Fibroblast of lung (primary cell): ENCODE results near the gene COMMD7. TPM values are rescaled to one million over a fixed set of nuclear protein-coding genes. Genes with fewer than 3 reads are reported as not detected.
"Not testable (repeated sequence)": the region's sequence is repeated elsewhere in the genome, so short reads cannot be mapped to it uniquely, and the experiment has no call there.

ENCODE experiments used
- DNase-seq, 2 donors: peaks; one replicate each; pipeline versions ENCODE4 v3.0.0 to v3.0.0-alpha.2; 2010; ENCODE audit warnings: low read depth in 2 of 2
- H2AFZ ChIP-seq: 2 replicates; pipeline ENCODE4 v1.5.1; 2012; ENCODE audit warnings: low read length, control low read depth, inconsistent platforms
- H3K27ac ChIP-seq: 2 replicates; pipeline ENCODE4 v1.5.1; 2011; ENCODE audit warnings: low read length, control low read depth; ENCODE audit not compliant: insufficient read depth
- H3K27me3 ChIP-seq: 2 replicates; pipeline ENCODE4 v1.5.1; 2011; ENCODE audit warnings: mild to moderate bottlenecking, low read length; ENCODE audit not compliant: control insufficient read depth, insufficient read depth
- H3K36me3 ChIP-seq: 2 replicates; pipeline ENCODE4 v1.5.1; 2011; ENCODE audit warnings: low read length; ENCODE audit not compliant: control insufficient read depth, insufficient read depth
- H3K4me1 ChIP-seq: 2 replicates; pipeline ENCODE4 v1.5.1; 2011; ENCODE audit warnings: low read length; ENCODE audit not compliant: control insufficient read depth, insufficient read depth; ENCODE audit errors: extremely low read depth
- H3K4me2 ChIP-seq: 2 replicates; pipeline ENCODE4 v1.5.1; 2011; ENCODE audit warnings: low read length, control low read depth; ENCODE audit not compliant: insufficient read depth; ENCODE audit errors: extremely low read depth
- H3K4me3 ChIP-seq, 4 experiments: fragments of 200-600 bp in 1 of 4; sonication (generic) in 1 of 4; replicated peaks in 1 of 4; 2 replicates each; pipeline ENCODE4 v1.5.1; 2011 to 2016; ENCODE audit warnings: low read length in 4 of 4, low read depth in 3 of 4, mild to moderate bottlenecking in 3 of 4, control low read depth in 2 of 4, inconsistent platforms in 1 of 4, mixed read lengths in 1 of 4; ENCODE audit not compliant: insufficient read depth in 1 of 4; ENCODE audit errors: control extremely low read depth in 1 of 4
- H3K79me2 ChIP-seq: 2 replicates; pipeline ENCODE4 v1.5.1; 2012; ENCODE audit warnings: mild to moderate bottlenecking, low read length, inconsistent platforms; ENCODE audit not compliant: control insufficient read depth, insufficient read depth
- H3K9ac ChIP-seq: 2 replicates; pipeline ENCODE4 v1.5.1; 2011; ENCODE audit warnings: mild to moderate bottlenecking, low read length, control low read depth; ENCODE audit not compliant: insufficient read depth
- H3K9me3 ChIP-seq: 2 replicates; pipeline ENCODE4 v1.5.1; 2012; ENCODE audit warnings: low read depth, low read length; ENCODE audit not compliant: control insufficient read depth, insufficient read depth
- H4K20me1 ChIP-seq: 2 replicates; pipeline ENCODE4 v1.5.1; 2011; ENCODE audit warnings: low read length; ENCODE audit not compliant: control insufficient read depth, insufficient read depth; ENCODE audit errors: extremely low read depth
- CTCF ChIP-seq, 2 donors: IDR thresholded peaks in 1 of 2; conservative IDR thresholded peaks in 1 of 2; 1 replicate in 1 of 2; 2 replicates in 1 of 2; pipeline ENCODE4 v1.5.1; 2011 to 2012; ENCODE audit warnings: low read length in 2 of 2, control low read depth in 1 of 2, inconsistent platforms in 1 of 2, low read depth in 1 of 2, mild to moderate bottlenecking in 1 of 2
- EZH2 ChIP-seq: IDR thresholded peaks from 2 replicates; pipeline ENCODE4 v1.5.1; 2012; ENCODE audit warnings: low read length, control low read depth, mild to moderate bottlenecking; ENCODE audit errors: missing control alignments
- polyA plus RNA-seq, 2 donors: library from polyadenylated mRNA; depleted of rRNA in 1 of 2; stranded (reverse) in 1 of 2; unstranded in 1 of 2; fragments of >200 nt; gene quantifications; 2 replicates each; pipeline ENCODE4 v1.2.1, GENCODE V29; 2011 to 2012; ENCODE audit warnings: missing spikeins in 1 of 2
- total RNA-seq: library from RNA; depleted of rRNA; stranded (reverse); fragments of >200 nt; gene quantifications from 2 replicates; pipeline ENCODE4 v1.2.1, GENCODE V29; 2014

The COMMD7 gene
- total and polyA plus RNA-seq, 2 donors (not counting 1 experiment from before 2014, with no cell fraction given) = 39.6 to 68.5 TPM

GRCh38 chr20:32772046-32772445 lies 28.8 kb upstream of the COMMD7 start:
- Histone ChIP-seq H3K9me3 (no peaks in the 10 kb centered on the region), H3K9ac (no peak overlapping the region), H3K79me2 (no peaks in the 10 kb centered on the region), H4K20me1 (no peaks in the 10 kb centered on the region), H3K36me3 (no peaks in the 10 kb centered on the region), H3K27me3 (no peaks in the 10 kb centered on the region), H3K27ac (no peak overlapping the region), H3K4me3 (no peak overlapping the region), H3K4me1 (no peaks in the 10 kb centered on the region), H2AFZ (no peak overlapping the region), H3K4me2 (no peak overlapping the region)
- no peak for DNase-seq
- no peak for TF ChIP-seq EZH2
- TF ChIP-seq CTCF (conservative IDR thresholded peaks at IDR 0.05 in 1 of 2, IDR thresholded peaks at IDR 0.05 in 1 of 2; ENCODE audit: low read depth in 1 of 2, low read length in 2 of 2) = no peak

GRCh38 chr20:32767418-32768198 lies 24.3 kb upstream of the COMMD7 start:
- Histone ChIP-seq H3K9me3 (no peaks in the 10 kb centered on the region), H3K27ac (no peak overlapping the region), H4K20me1 (no peaks in the 10 kb centered on the region), H3K4me3 (no peak overlapping the region), H3K36me3 (no peaks in the 10 kb centered on the region), H3K27me3 (no peaks in the 10 kb centered on the region), H3K79me2 (peaks cover 3% of the 10 kb centered on the region), H3K4me2 (no peak overlapping the region), H3K9ac (no peak overlapping the region), H2AFZ (no peak overlapping the region), H3K4me1 (peaks cover 4% of the 10 kb centered on the region)
- no peak for DNase-seq
- TF ChIP-seq EZH2 (no peak), CTCF (conservative IDR thresholded peaks at IDR 0.05 in 1 of 2, IDR thresholded peaks at IDR 0.05 in 1 of 2; ENCODE audit: low read depth in 1 of 2, low read length in 2 of 2) (no peak)

GRCh38 chr20:32765230-32765875 lies 22.1 kb upstream of the COMMD7 start:
- not testable (repeated sequence) for H3K79me2 ChIP-seq, H3K9me3 ChIP-seq, H2AFZ ChIP-seq

More at GRCh38 chr20:32765230-32765875, 22.1 kb upstream of the COMMD7 start:
- H3K4me1 ChIP-seq, H3K36me3 ChIP-seq, H3K9ac ChIP-seq, H3K4me2 ChIP-seq, H3K27me3 ChIP-seq, H3K27ac ChIP-seq, H4K20me1 ChIP-seq, H3K4me3 ChIP-seq: not testable (repeated sequence)
- DNase-seq = peak in 1 of 2 donors; percentile 57
